GM13977 (cell line): Measurements from ENCODE around the gene CD59.
"Not testable (repeated sequence)": the region's sequence is repeated elsewhere in the genome, so short reads cannot be mapped to it uniquely, and the experiment has no call there.

Experiments used
- DNase-seq: peaks from one replicate; pipeline ENCODE4 v3.0.0; 2012; ENCODE audit warnings: low spot score
- CTCF ChIP-seq: IDR thresholded peaks from 2 replicates; pipeline ENCODE4 v1.5.1; 2012; ENCODE audit warnings: mild to moderate bottlenecking, control low read depth; ENCODE audit not compliant: insufficient read depth; ENCODE audit errors: extremely low read depth, missing control alignments
- in situ Hi-C: fragments of 300-500 bp; cut with MboI; formaldehyde crosslinking; loops from one replicate; pipeline ENCODE4 v1.12.0; 2022; ENCODE audit warnings: low sequenced_read_pairs, low pct_unique_long_range_greater_than_20kb, mixed read lengths, inconsistent platforms; ENCODE audit not compliant: unreplicated experiment

The CD59 gene

GRCh38 chr11:33685082-33685481, 51.1 kb downstream of the CD59 start:
- no peak for TF ChIP-seq CTCF
- in situ Hi-C loops, result loop anchor here (5.0 kb wide), 1 partner anchor 323 kb away; no protein-coding TSS in a partner anchor
- no peak for DNase-seq

GRCh38 chr11:33684003-33684706, 52.1 kb downstream of the CD59 start:
- DNase-seq, result no peak
- TF ChIP-seq CTCF, result no peak
- in situ Hi-C loops, result no loop called here

DNA sequence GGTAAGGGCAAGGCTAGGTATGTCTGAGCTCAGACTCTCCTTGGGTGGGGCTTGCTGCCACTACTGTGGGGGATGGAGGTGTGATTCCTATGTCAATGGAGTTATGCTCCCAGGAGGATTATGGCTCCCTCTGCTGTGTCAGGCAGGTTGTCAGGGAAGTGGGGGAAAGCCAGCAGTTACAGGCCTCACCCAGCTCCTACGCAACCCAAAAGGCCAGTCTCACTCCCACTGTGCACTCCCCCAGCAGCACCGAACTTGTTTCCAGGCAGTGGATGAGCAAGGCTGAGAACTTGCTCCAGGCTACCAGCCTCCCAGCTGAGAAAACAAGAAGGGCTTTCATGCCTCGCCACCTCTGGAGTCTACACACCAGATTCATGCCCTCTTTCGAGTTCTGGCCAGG, 53.8 kb downstream of the CD59 start:
- no peak for DNase-seq
- in situ Hi-C loops, result no loop called here
- TF ChIP-seq CTCF, result no peak

DNA sequence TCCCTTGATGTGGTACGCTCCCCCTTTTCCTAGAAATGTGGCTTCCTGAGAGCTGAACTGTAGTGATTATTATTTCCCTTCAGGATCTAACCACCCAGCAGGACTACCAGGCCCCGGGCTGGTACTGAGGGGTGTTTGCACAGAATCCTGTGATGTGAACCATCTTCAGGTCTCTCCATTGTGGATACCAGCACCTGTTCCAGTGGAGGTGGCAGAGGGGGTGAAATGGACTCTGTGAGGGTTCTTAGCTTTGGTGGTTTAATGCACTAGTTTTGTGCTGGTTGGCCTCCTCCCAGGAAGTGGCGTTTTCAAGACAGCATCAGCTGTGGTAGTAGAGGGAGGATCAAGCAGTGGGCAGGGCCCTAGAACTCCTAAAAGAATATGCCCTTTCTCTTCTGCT, 54.2 kb downstream of the CD59 start:
- in situ Hi-C loops, result no loop called here
- no peak for TF ChIP-seq CTCF

GRCh38 chr11:33678616-33679015, 57.6 kb downstream of the CD59 start:
- in situ Hi-C loops, DNase-seq: not testable (repeated sequence)

More for the DNA sequence above, 54.2 kb downstream of the CD59 start:
- DNase-seq, result no peak

DNA sequence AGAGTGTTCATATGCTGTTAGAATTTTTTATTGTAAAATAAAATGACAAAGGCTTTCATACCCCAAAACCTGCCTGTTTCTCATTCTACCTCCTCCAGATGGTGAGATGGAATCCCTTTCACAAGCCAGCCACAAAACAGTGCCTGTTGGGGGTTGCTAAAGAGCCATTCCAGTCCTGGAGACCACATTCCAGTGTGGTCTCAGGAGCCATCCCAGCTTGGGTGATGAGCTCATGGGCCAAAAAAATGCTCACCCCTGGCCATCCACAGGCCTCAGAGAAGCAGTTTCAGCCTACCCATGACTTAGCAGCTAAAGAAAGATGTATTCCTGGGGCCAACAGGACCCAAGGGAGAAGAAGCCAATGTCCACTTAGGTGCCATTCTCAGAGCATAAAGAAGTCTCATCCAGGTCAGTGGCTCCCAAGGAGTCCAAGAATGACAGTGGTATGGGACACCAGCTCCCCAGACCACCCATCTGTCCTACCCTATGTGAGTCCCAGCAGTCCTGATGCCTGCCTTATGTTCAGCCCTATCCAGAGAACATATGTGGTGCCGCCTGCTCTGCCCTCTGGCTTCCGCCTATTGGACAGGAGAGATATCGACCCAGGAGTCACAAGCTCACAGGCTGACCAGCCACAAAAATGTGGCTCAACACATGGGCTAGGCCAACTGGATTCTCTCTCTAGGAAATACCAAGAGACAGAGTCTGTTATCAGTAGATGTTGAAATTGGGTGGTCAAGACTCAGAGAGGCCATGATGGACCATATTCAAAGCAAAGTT, 62.0 kb downstream of the CD59 start:
- TF ChIP-seq CTCF, result no peak
- no peak for DNase-seq
- in situ Hi-C loops, result no loop called here

DNA sequence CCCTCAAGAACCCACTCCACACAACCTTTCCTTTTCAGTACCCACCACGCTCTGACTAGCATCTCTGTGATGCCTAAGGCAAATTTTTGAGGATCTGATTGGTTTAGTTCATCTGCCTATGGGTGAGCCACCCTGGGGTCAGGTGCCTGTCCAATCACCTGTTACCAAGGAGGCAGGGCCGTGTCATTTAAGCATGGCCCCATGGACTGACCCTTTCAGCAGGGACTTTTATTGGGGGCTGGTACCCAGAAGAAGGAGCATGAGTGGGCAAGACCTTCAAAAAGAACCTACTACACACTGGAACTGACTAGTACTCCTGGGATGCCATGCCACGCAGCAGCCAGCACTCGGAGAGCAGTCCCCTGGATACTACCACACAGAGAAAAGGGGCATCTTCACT, 64.0 kb downstream of the CD59 start:
- in situ Hi-C loops, result no loop called here
- no peak for DNase-seq
- TF ChIP-seq CTCF, result no peak
